Activated naive CD4-positive, alpha-beta T cell treated with anti-CD3 and anti-CD28 coated beads, Interleukin-2, amount 50 U/mL, for 24 hours (primary cell): ENCODE results near the gene PMAIP1.
"Not testable (repeated sequence)": the region's sequence is repeated elsewhere in the genome, so short reads cannot be mapped to it uniquely, and the experiment has no call there.

Experiments used
- H3K27ac Mint-ChIP-seq: one replicate; pipeline ENCODE4 v1.8.0; 2021; ENCODE audit warnings: mild to moderate bottlenecking, mixed read lengths
- H3K27me3 Mint-ChIP-seq: one replicate; pipeline ENCODE4 v1.8.0; 2021; ENCODE audit warnings: mixed read lengths
- H3K36me3 Mint-ChIP-seq: one replicate; pipeline ENCODE4 v1.8.0; 2021; ENCODE audit warnings: mixed read lengths
- H3K4me1 Mint-ChIP-seq: one replicate; pipeline ENCODE4 v1.8.0; 2021; ENCODE audit warnings: mixed read lengths
- H3K4me3 Mint-ChIP-seq: one replicate; pipeline ENCODE4 v1.8.0; 2021; ENCODE audit warnings: mild to moderate bottlenecking, mixed read lengths
- H3K9me3 Mint-ChIP-seq: one replicate; pipeline ENCODE4 v1.8.0; 2021; ENCODE audit warnings: mixed read lengths

Gene PMAIP1

GRCh38 chr18:59874166-59874565 lies 25.6 kb upstream of the PMAIP1 start:
- Mint-ChIP-seq H3K36me3 (no peaks in the 10 kb centered on the region), H3K9me3 (no peaks in the 10 kb centered on the region), H3K27ac (no peak overlapping the region), H3K4me1 (no peaks in the 10 kb centered on the region), H3K27me3 (peaks cover 1% of the 10 kb centered on the region), H3K4me3 (no peak overlapping the region)

- H3K36me3 Mint-ChIP-seq = no peaks in the 10 kb centered on the region
- H3K9me3 Mint-ChIP-seq = no peaks in the 10 kb centered on the region
- H3K27me3 Mint-ChIP-seq = peaks cover 1% of the 10 kb centered on the region
- no peaks in the 10 kb centered on the region for H3K4me1 Mint-ChIP-seq
- H3K4me3 Mint-ChIP-seq = no peak overlapping the region
- H3K27ac Mint-ChIP-seq = no peak overlapping the region
These were observed 23.5 kb upstream of the PMAIP1 start for GRCh38 chr18:59876310-59876626.

GRCh38 chr18:59877361-59877760 lies 22.4 kb upstream of the PMAIP1 start:
- H3K4me3 Mint-ChIP-seq = no peak overlapping the region
- no peaks in the 10 kb centered on the region for H3K36me3 Mint-ChIP-seq
- peak overlapping the region; percentile 59 for H3K27ac Mint-ChIP-seq
- no peaks in the 10 kb centered on the region for H3K9me3 Mint-ChIP-seq
- H3K27me3 Mint-ChIP-seq = peaks cover 1% of the 10 kb centered on the region
- peaks cover 10% of the 10 kb centered on the region for H3K4me1 Mint-ChIP-seq

- peaks cover 18% of the 10 kb centered on the region for H3K4me1 Mint-ChIP-seq
- H3K9me3 Mint-ChIP-seq = no peaks in the 10 kb centered on the region
- H3K27ac Mint-ChIP-seq = no peak overlapping the region
- H3K27me3 Mint-ChIP-seq = peaks cover under 1% of the 10 kb centered on the region
- no peaks in the 10 kb centered on the region for H3K36me3 Mint-ChIP-seq
- H3K4me3 Mint-ChIP-seq = no peak overlapping the region
These were observed 21.2 kb upstream of the PMAIP1 start for GRCh38 chr18:59878644-59879043.

GRCh38 chr18:59881728-59882656 lies 17.8 kb upstream of the PMAIP1 start:
- H3K36me3 Mint-ChIP-seq = no peaks in the 10 kb centered on the region
- peak overlapping the region; percentile 79 for H3K27ac Mint-ChIP-seq
- peaks cover 33% of the 10 kb centered on the region for H3K4me1 Mint-ChIP-seq
- H3K27me3 Mint-ChIP-seq = no peaks in the 10 kb centered on the region
- H3K9me3 Mint-ChIP-seq = no peaks in the 10 kb centered on the region
- H3K4me3 Mint-ChIP-seq = peak overlapping the region; percentile 34

- Mint-ChIP-seq H3K27me3 (no peaks in the 10 kb centered on the region), H3K4me3 (no peak overlapping the region), H3K4me1 (peaks cover 33% of the 10 kb centered on the region), H3K27ac (no peak overlapping the region), H3K9me3 (no peaks in the 10 kb centered on the region), H3K36me3 (no peaks in the 10 kb centered on the region)
These were observed 15.4 kb upstream of the PMAIP1 start for GRCh38 chr18:59884351-59884750.

- Mint-ChIP-seq H3K27me3 (no peaks in the 10 kb centered on the region), H3K9me3 (no peaks in the 10 kb centered on the region), H3K4me3 (peak overlapping the region; percentile 62), H3K36me3 (no peaks in the 10 kb centered on the region), H3K4me1 (peaks cover 33% of the 10 kb centered on the region), H3K27ac (peak overlapping the region; percentile 86)
These were observed 14.1 kb upstream of the PMAIP1 start for GRCh38 chr18:59885579-59886163.

GRCh38 chr18:59886399-59886798 lies 13.4 kb upstream of the PMAIP1 start:
- H3K9me3 Mint-ChIP-seq, H3K4me3 Mint-ChIP-seq, H3K27me3 Mint-ChIP-seq, H3K36me3 Mint-ChIP-seq: not testable (repeated sequence)
- Mint-ChIP-seq H3K4me1 (peaks cover 33% of the 10 kb centered on the region), H3K27ac (peak overlapping the region; percentile 23)

- Mint-ChIP-seq H3K27me3 (no peaks in the 10 kb centered on the region), H3K4me3 (no peak overlapping the region), H3K27ac (no peak overlapping the region), H3K36me3 (no peaks in the 10 kb centered on the region), H3K4me1 (no peaks in the 10 kb centered on the region), H3K9me3 (no peaks in the 10 kb centered on the region)
These were observed 7.7 kb upstream of the PMAIP1 start for GRCh38 chr18:59892123-59892522.

GRCh38 chr18:59893971-59894370 lies 5.8 kb upstream of the PMAIP1 start:
- Mint-ChIP-seq H3K27me3 (no peaks in the 10 kb centered on the region), H3K4me1 (peaks cover 5% of the 10 kb centered on the region), H3K4me3 (no peak overlapping the region), H3K9me3 (no peaks in the 10 kb centered on the region), H3K36me3 (no peaks in the 10 kb centered on the region), H3K27ac (peak overlapping the region; percentile 9)

- Mint-ChIP-seq H3K27ac (no peak overlapping the region), H3K27me3 (no peaks in the 10 kb centered on the region)
These were observed 2.4 kb upstream of the PMAIP1 start for GRCh38 chr18:59897321-59897954.

GRCh38 chr18:59898093-59898492 lies 1.7 kb upstream of the PMAIP1 start:
- H3K36me3 Mint-ChIP-seq = peaks cover 19% of the 10 kb centered on the region
- no peak overlapping the region for H3K4me3 Mint-ChIP-seq
- H3K4me1 Mint-ChIP-seq = peaks cover 28% of the 10 kb centered on the region
- no peak overlapping the region for H3K27ac Mint-ChIP-seq
- H3K27me3 Mint-ChIP-seq = no peaks in the 10 kb centered on the region
- H3K9me3 Mint-ChIP-seq = no peaks in the 10 kb centered on the region

More at GRCh38 chr18:59897321-59897954, 2.4 kb upstream of the PMAIP1 start:
- peaks cover 22% of the 10 kb centered on the region for H3K4me1 Mint-ChIP-seq
- no peaks in the 10 kb centered on the region for H3K9me3 Mint-ChIP-seq
- H3K4me3 Mint-ChIP-seq = no peak overlapping the region
- H3K36me3 Mint-ChIP-seq = peaks cover 13% of the 10 kb centered on the region

- Mint-ChIP-seq H3K4me1 (peaks cover 32% of the 10 kb centered on the region), H3K27me3 (no peaks in the 10 kb centered on the region), H3K36me3 (peaks cover 22% of the 10 kb centered on the region), H3K27ac (peak overlapping the region; percentile 96), H3K9me3 (no peaks in the 10 kb centered on the region), H3K4me3 (peak overlapping the region; percentile 98)
These were observed 1.0 kb upstream of the PMAIP1 start for GRCh38 chr18:59898609-59899297.

GRCh38 chr18:59900222-59901128 lies 679 bp downstream of the PMAIP1 start:
- Mint-ChIP-seq H3K9me3 (no peaks in the 10 kb centered on the region), H3K27ac (peak overlapping the region; percentile 98), H3K36me3 (peaks cover 30% of the 10 kb centered on the region), H3K27me3 (no peaks in the 10 kb centered on the region), H3K4me3 (peak overlapping the region; percentile 98), H3K4me1 (peaks cover 48% of the 10 kb centered on the region)
